ENCODE results near the gene CCNA1. TPM values are rescaled to one million over a fixed set of nuclear protein-coding genes. Genes with fewer than 3 reads are reported as not detected.

CCNA1 gene
- total RNA-seq, 2 donors from 2014 or later = not detected

GRCh38 chr13:36453516-36453915 lies 21.2 kb downstream of the CCNA1 start:
- no peak for TF ChIP-seq CTCF (IDR thresholded peaks at IDR 0.05)
- H3K36me3 ChIP-seq = no peaks in the 10 kb centered on the region

GRCh38 chr13:36454121-36454520 lies 21.8 kb downstream of the CCNA1 start:
- H3K27ac ChIP-seq = no peak overlapping the region
- no peak for DNase-seq
- H3K4me3 ChIP-seq = no peak overlapping the region
- H3K27me3 ChIP-seq = no peaks in the 10 kb centered on the region
- TF ChIP-seq CTCF (IDR thresholded peaks at IDR 0.05) = no peak
- no peaks in the 10 kb centered on the region for H3K4me1 ChIP-seq
- no peaks in the 10 kb centered on the region for H3K36me3 ChIP-seq
- no peak overlapping the region for H3K9ac ChIP-seq (ENCODE audit: low read depth in 2 of 2, low read length in 2 of 2)
- H3K9me3 ChIP-seq = no peaks in the 10 kb centered on the region
- intact Hi-C loops (cut with DNase I) = no loop called here

More at GRCh38 chr13:36453516-36453915, 21.2 kb downstream of the CCNA1 start:
- no peak overlapping the region for H3K27ac ChIP-seq
- no peaks in the 10 kb centered on the region for H3K27me3 ChIP-seq
- no peak for DNase-seq
- H3K9me3 ChIP-seq = no peaks in the 10 kb centered on the region
- intact Hi-C loops (cut with DNase I) = no loop called here
- H3K9ac ChIP-seq (ENCODE audit: low read depth in 2 of 2, low read length in 2 of 2) = no peak overlapping the region
- H3K4me3 ChIP-seq = no peak overlapping the region
- no peaks in the 10 kb centered on the region for H3K4me1 ChIP-seq

- no peak for TF ChIP-seq CTCF (IDR thresholded peaks at IDR 0.05)
- Histone ChIP-seq H3K4me1 (no peaks in the 10 kb centered on the region), H3K27me3 (no peaks in the 10 kb centered on the region), H3K27ac (no peak overlapping the region), H3K4me3 (no peak overlapping the region), H3K9me3 (no peaks in the 10 kb centered on the region), H3K9ac (ENCODE audit: low read depth in 2 of 2, low read length in 2 of 2) (no peak overlapping the region), H3K36me3 (no peaks in the 10 kb centered on the region)
- DNase-seq = no peak
- intact Hi-C loops (cut with DNase I) = no loop called here
Measured at GRCh38 chr13:36454987-36455386, 22.7 kb downstream of the CCNA1 start.

- no peak for TF ChIP-seq CTCF (IDR thresholded peaks at IDR 0.05)
- H3K9me3 ChIP-seq = no peaks in the 10 kb centered on the region
- no peak overlapping the region for H3K9ac ChIP-seq (ENCODE audit: low read depth in 2 of 2, low read length in 2 of 2)
- H3K4me3 ChIP-seq = no peak overlapping the region
- no peaks in the 10 kb centered on the region for H3K36me3 ChIP-seq
- no peak overlapping the region for H3K27ac ChIP-seq
- no peak for DNase-seq
- H3K4me1 ChIP-seq = no peaks in the 10 kb centered on the region
- H3K27me3 ChIP-seq = no peaks in the 10 kb centered on the region
- intact Hi-C loops (cut with DNase I) = no loop called here
Measured at GRCh38 chr13:36456577-36456976, 24.3 kb downstream of the CCNA1 start.

GRCh38 chr13:36461506-36461905 lies 29.2 kb downstream of the CCNA1 start:
- Histone ChIP-seq H3K9me3 (no peaks in the 10 kb centered on the region), H3K4me3 (no peak overlapping the region), H3K9ac (ENCODE audit: low read depth in 2 of 2, low read length in 2 of 2) (no peak overlapping the region), H3K27me3 (no peaks in the 10 kb centered on the region), H3K4me1 (no peaks in the 10 kb centered on the region), H3K36me3 (no peaks in the 10 kb centered on the region), H3K27ac (no peak overlapping the region)
- TF ChIP-seq CTCF (IDR thresholded peaks at IDR 0.05) = no peak
- intact Hi-C loops (cut with DNase I) = no loop called here
- DNase-seq = no peak

- H3K9ac ChIP-seq (ENCODE audit: low read depth in 2 of 2, low read length in 2 of 2) = no peak overlapping the region
- no peak for TF ChIP-seq CTCF (IDR thresholded peaks at IDR 0.05)
- H3K36me3 ChIP-seq = no peaks in the 10 kb centered on the region
- no peaks in the 10 kb centered on the region for H3K9me3 ChIP-seq
- no peaks in the 10 kb centered on the region for H3K27me3 ChIP-seq
- no peak overlapping the region for H3K27ac ChIP-seq
- H3K4me1 ChIP-seq = no peaks in the 10 kb centered on the region
- H3K4me3 ChIP-seq = no peak overlapping the region
- intact Hi-C loops (cut with DNase I) = no loop called here
- no peak for DNase-seq
Measured at GRCh38 chr13:36475468-36475867, 43.2 kb downstream of the CCNA1 start.
